IPS-15b (cell line): Measurements from ENCODE around the gene TRPV4.

Source experiments
- H3K27me3 ChIP-seq: one replicate; pipeline ENCODE4 v1.6.1; 2013; ENCODE audit warnings: low read length; ENCODE audit not compliant: control insufficient read depth, insufficient read depth
- H3K36me3 ChIP-seq: one replicate; pipeline ENCODE4 v1.6.1; 2013; ENCODE audit warnings: low read length; ENCODE audit not compliant: control insufficient read depth, insufficient read depth
- H3K4me1 ChIP-seq: one replicate; pipeline ENCODE4 v1.6.1; 2013; ENCODE audit warnings: mild to moderate bottlenecking, low read length; ENCODE audit not compliant: control insufficient read depth, insufficient read depth
- H3K4me3 ChIP-seq: one replicate; pipeline ENCODE4 v1.5.1; 2013; ENCODE audit warnings: low read depth, low read length
- H3K9ac ChIP-seq: one replicate; pipeline ENCODE4 v1.6.1; 2013; ENCODE audit warnings: low read depth, mild to moderate bottlenecking, low read length
- H3K9me3 ChIP-seq: one replicate; pipeline ENCODE4 v1.6.1; 2013; ENCODE audit warnings: mild to moderate bottlenecking, low read length; ENCODE audit not compliant: control insufficient read depth, insufficient read depth

Gene TRPV4

DNA sequence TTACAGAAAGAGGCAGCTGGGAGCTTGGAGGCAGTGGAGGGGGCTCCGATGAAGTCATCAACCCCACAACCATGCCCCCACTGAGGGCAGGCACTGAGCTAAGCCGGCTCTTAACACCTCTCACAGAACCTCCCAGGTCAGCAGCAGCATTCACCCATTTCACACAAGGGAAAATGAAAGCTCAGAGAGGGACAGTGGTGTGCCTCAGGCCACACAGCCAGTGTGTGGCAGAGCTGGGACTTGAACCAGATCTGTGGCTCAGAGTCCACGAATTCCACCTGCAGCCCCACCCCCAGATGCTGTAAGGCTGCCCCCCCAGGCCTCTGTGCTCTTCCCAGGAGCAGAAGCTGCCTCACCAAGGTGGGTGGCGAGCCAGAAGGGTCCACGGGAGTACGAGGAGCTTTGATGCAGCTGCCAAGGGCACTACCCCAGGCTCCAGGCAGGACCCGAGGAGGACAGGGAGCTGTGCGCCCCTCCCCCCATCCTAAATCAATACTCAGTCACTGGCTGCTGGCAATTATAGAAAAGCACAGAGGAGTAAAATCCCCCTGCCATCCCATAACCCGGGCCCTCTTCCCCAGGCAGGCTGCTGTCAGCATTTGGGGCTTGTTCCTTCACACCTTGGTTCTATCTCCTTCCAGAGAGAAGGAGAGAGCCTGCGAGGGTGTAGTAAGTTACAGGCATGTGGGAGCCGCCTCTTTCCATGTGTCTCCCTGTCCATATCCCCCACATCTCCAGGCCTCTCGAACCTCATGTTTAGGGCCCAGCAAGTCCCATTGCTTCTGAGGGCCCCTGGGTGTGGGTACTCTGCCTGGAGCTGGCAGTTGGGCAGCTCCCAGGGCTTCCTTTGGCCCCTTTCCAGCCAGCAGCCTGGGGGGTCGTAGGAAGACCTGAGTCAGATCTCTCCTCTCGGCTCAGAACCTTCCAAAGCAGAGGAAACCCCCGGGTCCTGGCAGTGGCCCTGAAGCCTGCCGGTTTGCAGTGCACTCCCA, 72.0 kb downstream of the TRPV4 start:
- Histone ChIP-seq H3K4me3 (no peak overlapping the region), H3K27me3 (no peaks in the 10 kb centered on the region), H3K9ac (peak overlapping the region; percentile 24), H3K36me3 (no peaks in the 10 kb centered on the region), H3K9me3 (no peaks in the 10 kb centered on the region), H3K4me1 (no peaks in the 10 kb centered on the region)

DNA sequence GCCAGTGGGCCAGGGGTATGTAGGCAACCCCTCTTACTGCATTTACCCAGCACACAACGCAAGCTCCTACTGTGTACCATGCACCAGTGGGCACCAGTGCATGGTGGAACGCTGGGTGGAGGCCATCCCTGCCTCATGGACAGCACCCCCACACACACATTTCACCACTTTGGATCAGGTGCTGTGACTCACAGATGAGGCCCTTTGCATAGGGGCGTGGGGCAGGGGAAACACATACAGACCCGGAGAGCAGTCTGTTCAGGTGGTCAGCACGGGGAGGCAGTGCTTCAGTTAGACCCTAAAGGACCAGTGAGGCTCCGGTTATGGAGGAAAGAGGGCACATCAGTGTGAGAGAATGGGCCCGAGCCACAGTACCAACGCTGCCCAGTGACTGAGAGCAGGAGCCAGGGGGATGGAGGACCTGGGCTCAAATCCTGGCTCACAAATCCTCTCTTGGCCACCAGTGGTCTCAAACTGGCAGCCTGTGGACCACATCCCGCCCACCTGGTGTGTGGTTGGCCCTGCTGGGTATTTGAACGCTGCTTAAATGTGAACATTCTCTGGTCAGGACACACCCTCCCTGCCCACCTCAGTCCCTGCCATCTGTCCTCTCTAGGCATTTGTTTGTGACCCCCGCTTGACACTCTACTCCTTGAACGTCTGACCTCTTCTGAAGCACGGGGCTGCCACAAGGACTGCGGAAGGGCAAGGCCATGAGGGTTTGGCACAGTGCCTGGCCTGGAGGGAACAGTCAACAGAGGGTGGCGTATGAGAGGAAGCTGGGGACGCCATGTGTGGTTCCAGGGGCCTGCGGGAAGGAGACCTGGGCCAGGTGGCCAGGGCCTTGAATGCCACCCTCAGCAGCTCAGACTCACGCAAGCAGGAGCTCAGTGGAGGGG, 72.9 kb downstream of the TRPV4 start:
- H3K9ac ChIP-seq: no peak overlapping the region
- H3K4me1 ChIP-seq: no peaks in the 10 kb centered on the region
- no peaks in the 10 kb centered on the region for H3K36me3 ChIP-seq
- H3K27me3 ChIP-seq: no peaks in the 10 kb centered on the region
- H3K9me3 ChIP-seq: no peaks in the 10 kb centered on the region
- H3K4me3 ChIP-seq: no peak overlapping the region

GRCh38 chr12:109759595-109759994, 73.6 kb downstream of the TRPV4 start:
- no peak overlapping the region for H3K9ac ChIP-seq
- no peaks in the 10 kb centered on the region for H3K27me3 ChIP-seq
- H3K9me3 ChIP-seq: no peaks in the 10 kb centered on the region
- no peaks in the 10 kb centered on the region for H3K4me1 ChIP-seq
- H3K4me3 ChIP-seq: no peak overlapping the region
- no peaks in the 10 kb centered on the region for H3K36me3 ChIP-seq

GRCh38 chr12:109758426-109759420, 74.5 kb downstream of the TRPV4 start:
- H3K9me3 ChIP-seq: no peaks in the 10 kb centered on the region

GRCh38 chr12:109757671-109758265, 75.4 kb downstream of the TRPV4 start:
- Histone ChIP-seq H3K9ac (no peak overlapping the region), H3K4me3 (no peak overlapping the region), H3K4me1 (no peaks in the 10 kb centered on the region), H3K27me3 (no peaks in the 10 kb centered on the region), H3K36me3 (no peaks in the 10 kb centered on the region), H3K9me3 (no peaks in the 10 kb centered on the region)

More at GRCh38 chr12:109758426-109759420, 74.5 kb downstream of the TRPV4 start:
- H3K4me1 ChIP-seq: no peaks in the 10 kb centered on the region
- no peaks in the 10 kb centered on the region for H3K36me3 ChIP-seq
- no peak overlapping the region for H3K4me3 ChIP-seq
- no peak overlapping the region for H3K9ac ChIP-seq
- no peaks in the 10 kb centered on the region for H3K27me3 ChIP-seq

DNA sequence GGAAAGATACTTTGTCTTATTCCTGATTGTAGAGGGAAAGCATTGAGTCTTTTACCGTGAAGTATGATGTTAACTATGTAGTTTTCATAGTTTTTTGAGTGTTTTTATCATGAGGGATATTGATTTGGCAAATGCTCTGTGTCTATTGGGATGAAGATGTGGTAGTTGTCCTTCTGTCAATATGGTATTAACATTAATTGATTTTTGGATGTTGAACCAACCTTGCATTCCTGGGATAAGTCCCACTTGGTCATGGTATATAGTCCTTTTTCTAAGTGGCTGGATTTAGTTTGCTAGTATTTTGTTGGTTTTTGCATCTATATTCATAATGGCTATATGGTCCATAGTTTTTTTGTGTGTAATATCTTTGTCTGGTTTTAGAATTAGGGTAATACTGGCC, 76.7 kb downstream of the TRPV4 start:
- no peaks in the 10 kb centered on the region for H3K27me3 ChIP-seq
- no peaks in the 10 kb centered on the region for H3K4me1 ChIP-seq
- no peaks in the 10 kb centered on the region for H3K9me3 ChIP-seq
- no peaks in the 10 kb centered on the region for H3K36me3 ChIP-seq
- H3K9ac ChIP-seq: no peak overlapping the region
- H3K4me3 ChIP-seq: no peak overlapping the region

GRCh38 chr12:109753959-109754358, 79.2 kb downstream of the TRPV4 start:
- Histone ChIP-seq H3K36me3 (no peaks in the 10 kb centered on the region), H3K27me3 (no peaks in the 10 kb centered on the region), H3K4me1 (no peaks in the 10 kb centered on the region), H3K9me3 (no peaks in the 10 kb centered on the region), H3K4me3 (no peak overlapping the region), H3K9ac (no peak overlapping the region)

GRCh38 chr12:109753054-109753401, 80.2 kb downstream of the TRPV4 start:
- Histone ChIP-seq H3K9ac (no peak overlapping the region), H3K36me3 (no peaks in the 10 kb centered on the region), H3K27me3 (no peaks in the 10 kb centered on the region), H3K4me3 (no peak overlapping the region), H3K4me1 (no peaks in the 10 kb centered on the region), H3K9me3 (no peaks in the 10 kb centered on the region)

GRCh38 chr12:109752117-109753053, 80.8 kb downstream of the TRPV4 start:
- no peak overlapping the region for H3K9ac ChIP-seq
- no peaks in the 10 kb centered on the region for H3K4me1 ChIP-seq
- H3K4me3 ChIP-seq: no peak overlapping the region
- H3K36me3 ChIP-seq: no peaks in the 10 kb centered on the region
- no peaks in the 10 kb centered on the region for H3K27me3 ChIP-seq
- H3K9me3 ChIP-seq: no peaks in the 10 kb centered on the region
